ENCODE results near the gene CATSPERD.

- TF ChIP-seq ZNF121 (CRISPR knock-in tag; IDR thresholded peaks at IDR 0.05) (no peak), CTCF (IDR thresholded peaks at IDR 0.05) (no peak), ELF4 (CRISPR knock-in tag; IDR thresholded peaks at IDR 0.05; ENCODE audit: low read depth) (no peak), JUN (CRISPR knock-in tag; IDR thresholded peaks at IDR 0.05) (no peak)
- TF ChIP-seq, protein P1, sequence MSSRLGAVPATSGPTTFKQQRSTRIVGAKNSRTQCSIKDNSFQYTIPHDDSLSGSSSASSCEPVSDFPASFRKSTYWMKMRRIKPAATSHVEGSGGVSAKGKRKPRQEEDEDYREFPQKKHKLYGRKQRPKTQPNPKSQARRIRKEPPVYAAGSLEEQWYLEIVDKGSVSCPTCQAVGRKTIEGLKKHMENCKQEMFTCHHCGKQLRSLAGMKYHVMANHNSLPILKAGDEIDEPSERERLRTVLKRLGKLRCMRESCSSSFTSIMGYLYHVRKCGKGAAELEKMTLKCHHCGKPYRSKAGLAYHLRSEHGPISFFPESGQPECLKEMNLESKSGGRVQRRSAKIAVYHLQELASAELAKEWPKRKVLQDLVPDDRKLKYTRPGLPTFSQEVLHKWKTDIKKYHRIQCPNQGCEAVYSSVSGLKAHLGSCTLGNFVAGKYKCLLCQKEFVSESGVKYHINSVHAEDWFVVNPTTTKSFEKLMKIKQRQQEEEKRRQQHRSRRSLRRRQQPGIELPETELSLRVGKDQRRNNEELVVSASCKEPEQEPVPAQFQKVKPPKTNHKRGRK (CRISPR knock-in tag; IDR thresholded peaks at IDR 0.05; ENCODE audit: borderline replicate concordance): no peak
These were observed 8.7 kb upstream of the CATSPERD start for GRCh38 chr19:5711713-5712161.
